Thymus (tissue), 14 donors: Measurements from ENCODE around the gene PRKAG3. TPM values are rescaled to one million over a fixed set of nuclear protein-coding genes. Genes with fewer than 3 reads are reported as not detected.
A peak's percentile ranks its signal among the peaks of the same experiment; 100 is the strongest.

ENCODE experiments used
- DNase-seq, 9 donors: peaks; one replicate each; pipeline ENCODE4 v3.0.0-alpha.2; 2013; ENCODE audit warnings: low spot score in 9 of 9, low read depth in 6 of 9, missing footprints in 1 of 9
- H3K27ac ChIP-seq, 2 donors: one replicate each; pipeline ENCODE4 v1.5.1; 2013; ENCODE audit warnings: control low read depth in 1 of 2, low read depth in 1 of 2, low read length in 1 of 2, mild to moderate bottlenecking in 1 of 2, moderate library complexity in 1 of 2
- H3K27me3 ChIP-seq, 2 donors: one replicate each; pipeline ENCODE4 v1.5.1; 2013; ENCODE audit warnings: low read length in 1 of 2; ENCODE audit not compliant: control insufficient read depth in 2 of 2, insufficient read depth in 1 of 2
- H3K36me3 ChIP-seq, 2 donors: one replicate each; pipeline ENCODE4 v1.5.1; 2013; ENCODE audit warnings: low read length in 1 of 2, mild to moderate bottlenecking in 1 of 2, moderate library complexity in 1 of 2; ENCODE audit not compliant: control insufficient read depth in 2 of 2, insufficient read depth in 2 of 2
- H3K4me1 ChIP-seq, 2 donors: one replicate each; pipeline ENCODE4 v1.5.1; 2013; ENCODE audit warnings: low read length in 2 of 2; ENCODE audit not compliant: control insufficient read depth in 2 of 2, insufficient read depth in 2 of 2
- H3K4me3 ChIP-seq, 2 donors: one replicate each; pipeline ENCODE4 v1.5.1; 2013; ENCODE audit warnings: low read length in 2 of 2, control low read depth in 1 of 2, mild to moderate bottlenecking in 1 of 2
- H3K9me3 ChIP-seq, 2 donors: one replicate each; pipeline ENCODE4 v1.5.1; 2013; ENCODE audit warnings: low read length in 1 of 2, mild to moderate bottlenecking in 1 of 2; ENCODE audit not compliant: control insufficient read depth in 2 of 2, insufficient read depth in 1 of 2
- WGBS: extraction: QIAGEN DNeasy Blood & Tissue Kit; methylation state at CpG from one replicate; pipeline ENCODE4 v1.1.7; 2013; 5-methylcytosine and 5-hydroxymethylcytosine counted together
- long read RNA-seq, 10 donors: transcript quantifications; one replicate each; lab custom pipeline, GENCODE V29; 2026
- polyA plus RNA-seq: library from polyadenylated mRNA; stranded (reverse); fragments of 200-250 nt; gene quantifications from one replicate; pipeline ENCODE4 v1.2.3, GENCODE V29; 2013
- total RNA-seq: library from RNA; stranded (reverse); fragments of 120-200 nt; gene quantifications from one replicate; pipeline ENCODE4 v1.2.4, GENCODE V29; 2013
- donor health status: healthy.

PRKAG3 gene
- total RNA-seq = not detected
- 0.07 TPM for polyA plus RNA-seq
- long read RNA-seq, donor 1 = 0 reads
- long read RNA-seq, donor 2 = 0 reads
- long read RNA-seq, donor 3 = 0 reads
- long read RNA-seq, donor 4 = 0 reads
- long read RNA-seq, donor 5 = 0 reads
- long read RNA-seq, donor 6 = 0 reads
- long read RNA-seq, donor 7 = 0 reads
- long read RNA-seq, donor 8 = 0 reads
- long read RNA-seq, donor 9 = 0 reads
- long read RNA-seq, donor 10 = 0 reads

DNA sequence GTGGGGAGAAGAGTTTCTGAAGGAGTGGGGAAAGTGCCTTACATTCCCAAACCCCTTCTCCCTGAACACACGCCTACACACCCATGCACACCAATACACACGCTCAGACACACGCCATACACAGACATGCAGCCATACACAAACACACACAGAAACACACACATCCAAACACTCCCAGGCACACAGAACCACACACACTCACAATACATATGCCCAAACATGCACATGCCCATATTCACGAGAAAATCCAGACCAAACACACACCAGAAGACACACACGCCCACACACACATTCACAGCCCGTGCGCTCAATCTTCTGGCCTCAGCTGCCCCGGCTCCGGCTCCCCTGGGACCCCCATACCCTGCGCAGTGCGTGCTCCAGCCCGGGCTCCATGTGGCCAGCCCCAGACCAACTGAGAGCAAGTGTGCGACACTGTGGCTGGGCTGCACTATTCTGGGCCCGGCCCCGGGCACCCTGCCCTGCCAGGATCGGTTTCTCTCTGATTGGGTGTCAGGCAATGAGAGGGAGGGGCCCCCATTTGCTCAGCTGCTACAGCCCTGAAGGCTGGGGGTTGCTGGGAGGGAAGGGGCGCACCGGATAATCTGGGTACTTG is at the start of gene PRKAG3:
Gene PRKAG3 (minus strand): TSS at position 426 of the 613 bp plus-strand sequence.
- 87% methylated on average over 18 of the region's 18 CpGs for WGBS
- DNase-seq = no peak
- peaks cover 0 to 26% of the 10 kb centered on the region in 2 donors for H3K27me3 ChIP-seq

DNA sequence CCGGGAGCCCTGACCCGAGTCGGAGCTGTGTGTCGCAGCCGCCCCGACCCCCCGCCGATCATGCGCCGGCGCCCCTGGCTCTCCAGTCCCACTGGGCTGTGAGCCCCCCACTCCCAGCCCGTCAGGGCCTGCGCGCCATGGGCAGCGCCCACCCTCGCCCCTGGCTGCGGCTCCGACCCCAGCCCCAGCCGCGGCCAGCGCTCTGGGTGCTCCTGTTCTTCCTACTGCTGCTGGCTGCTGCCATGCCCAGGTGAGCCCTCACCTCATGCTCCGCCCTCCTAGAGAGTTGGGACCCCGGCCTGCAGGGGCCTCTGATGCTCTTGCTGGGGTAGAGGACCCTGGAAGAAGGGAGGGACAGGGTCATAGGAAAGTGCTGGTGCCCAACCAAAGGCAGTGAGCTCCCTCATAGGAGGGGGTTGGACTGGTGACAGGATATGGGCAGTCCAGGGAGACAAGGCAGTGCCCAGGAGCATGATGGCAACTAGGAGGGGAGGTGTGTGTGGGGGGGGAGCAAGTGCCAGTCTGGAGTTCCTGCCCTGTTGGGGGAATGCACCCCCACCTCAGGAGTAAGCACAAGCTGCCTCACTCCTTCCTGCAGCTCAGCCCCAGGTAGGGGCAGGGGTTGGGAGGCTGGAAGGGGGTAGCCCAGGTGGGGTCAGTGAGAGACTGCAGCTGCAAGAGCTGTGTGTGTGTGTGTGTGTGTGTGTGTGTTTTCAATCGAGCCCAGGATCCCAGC is 49.4 kb upstream of the PRKAG3 start:
- Histone ChIP-seq H3K27ac (peak overlapping the region in 1 of 2 donors; percentile 15), H3K9me3 (peaks cover 0 to 10% of the 10 kb centered on the region in 2 donors), H3K4me1 (peaks cover 10 to 24% of the 10 kb centered on the region in 2 donors), H3K27me3 (peaks cover 60 to 98% of the 10 kb centered on the region in 2 donors), H3K4me3 (peak overlapping the region in 1 of 2 donors; percentile 40), H3K36me3 (no peaks in the 10 kb centered on the region)
- WGBS = 17% methylated on average over 24 of the region's 24 CpGs
- no peak for DNase-seq

More for the DNA sequence above, at the start of gene PRKAG3:
- Histone ChIP-seq H3K9me3 (no peaks in the 10 kb centered on the region), H3K27ac (no peak within 1 kb of the TSS), H3K36me3 (no peaks in the 10 kb centered on the region), H3K4me3 (no peak within 1 kb of the TSS), H3K4me1 (no peaks in the 10 kb centered on the region)

DNA sequence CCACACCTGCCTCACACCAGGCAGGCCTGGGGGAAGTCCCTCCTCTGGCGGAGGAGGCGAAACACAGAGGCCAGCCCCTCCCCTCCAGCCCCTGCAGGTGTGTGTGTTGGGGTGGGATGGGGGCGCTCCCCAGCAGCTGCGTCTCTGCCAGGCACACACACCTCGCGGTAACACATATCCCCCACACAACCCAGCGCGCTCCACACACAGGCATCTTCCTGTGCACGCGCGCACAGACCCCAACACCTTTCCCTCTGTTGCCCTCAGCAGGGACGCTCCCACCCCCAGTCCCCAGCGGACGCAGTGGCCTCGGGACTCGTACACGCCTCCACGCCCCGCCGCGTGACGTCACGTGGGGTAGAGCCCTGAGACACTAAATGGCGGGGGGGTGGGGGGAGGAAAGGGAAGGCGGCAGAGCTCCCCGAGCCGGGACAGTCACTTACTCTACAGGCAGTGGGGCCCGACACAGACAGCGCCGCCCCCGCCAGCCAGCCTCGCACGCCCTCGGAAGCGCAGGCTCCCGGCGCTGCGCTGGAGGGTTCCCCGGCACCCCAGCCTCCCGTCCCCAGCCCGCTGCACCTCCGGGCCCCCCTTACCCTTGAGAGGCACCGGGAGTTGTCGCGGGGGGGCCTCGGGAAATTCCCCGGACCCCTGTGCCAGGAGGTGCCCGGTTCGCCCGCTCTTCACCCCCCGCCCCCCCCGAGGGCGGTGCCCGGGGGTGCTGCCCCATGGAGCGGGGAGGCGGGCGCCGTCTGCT is 48.7 kb upstream of the PRKAG3 start, which contains the start of gene WNT10A:
Gene WNT10A (plus strand): TSS at position 751 of the 757 bp plus-strand sequence. CDS start 144 bp downstream, outside the sequence.
- peak in 8 of 9 donors; percentile 30 to 82 (median 60) for DNase-seq
- peak within 1 kb of the TSS in 1 of 2 donors; percentile 15 for H3K27ac ChIP-seq

DNA sequence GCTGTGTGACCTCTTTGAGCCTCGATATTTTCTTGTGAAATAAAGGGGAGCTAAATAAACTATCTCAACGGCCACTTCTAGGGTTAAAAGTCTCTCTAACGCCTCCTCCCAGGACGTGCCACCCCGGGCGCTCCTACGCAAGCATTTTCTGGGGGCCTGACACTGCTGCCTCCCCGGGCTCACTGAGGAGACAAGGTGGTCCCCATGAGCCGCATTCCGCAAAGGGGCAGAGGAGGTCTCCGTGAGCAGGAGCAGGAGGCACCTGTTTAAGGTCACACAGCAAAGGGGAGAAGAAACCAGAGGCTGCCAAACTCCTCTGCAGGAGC is 48.1 kb upstream of the PRKAG3 start:
- WGBS = 8% methylated on average over 11 of the region's 11 CpGs
- H3K4me3 ChIP-seq = peak overlapping the region; percentile 18 to 40
- H3K27ac ChIP-seq = no peak overlapping the region
- no peaks in the 10 kb centered on the region for H3K36me3 ChIP-seq
- no peak for DNase-seq
- H3K4me1 ChIP-seq = peaks cover 10 to 24% of the 10 kb centered on the region in 2 donors
- H3K27me3 ChIP-seq = peaks cover 59 to 97% of the 10 kb centered on the region in 2 donors
- peaks cover 0 to 5% of the 10 kb centered on the region in 2 donors for H3K9me3 ChIP-seq

More for the DNA sequence above, 48.7 kb upstream of the PRKAG3 start, which contains the start of gene WNT10A:
- Histone ChIP-seq H3K4me1 (peaks cover 10 to 24% of the 10 kb centered on the region in 2 donors), H3K27me3 (peaks cover 61 to 98% of the 10 kb centered on the region in 2 donors), H3K36me3 (no peaks in the 10 kb centered on the region), H3K4me3 (peak within 1 kb of the TSS; percentile 18 to 40), H3K9me3 (peaks cover 0 to 7% of the 10 kb centered on the region in 2 donors)
- WGBS = 2% methylated on average over 57 of the region's 58 CpGs

DNA sequence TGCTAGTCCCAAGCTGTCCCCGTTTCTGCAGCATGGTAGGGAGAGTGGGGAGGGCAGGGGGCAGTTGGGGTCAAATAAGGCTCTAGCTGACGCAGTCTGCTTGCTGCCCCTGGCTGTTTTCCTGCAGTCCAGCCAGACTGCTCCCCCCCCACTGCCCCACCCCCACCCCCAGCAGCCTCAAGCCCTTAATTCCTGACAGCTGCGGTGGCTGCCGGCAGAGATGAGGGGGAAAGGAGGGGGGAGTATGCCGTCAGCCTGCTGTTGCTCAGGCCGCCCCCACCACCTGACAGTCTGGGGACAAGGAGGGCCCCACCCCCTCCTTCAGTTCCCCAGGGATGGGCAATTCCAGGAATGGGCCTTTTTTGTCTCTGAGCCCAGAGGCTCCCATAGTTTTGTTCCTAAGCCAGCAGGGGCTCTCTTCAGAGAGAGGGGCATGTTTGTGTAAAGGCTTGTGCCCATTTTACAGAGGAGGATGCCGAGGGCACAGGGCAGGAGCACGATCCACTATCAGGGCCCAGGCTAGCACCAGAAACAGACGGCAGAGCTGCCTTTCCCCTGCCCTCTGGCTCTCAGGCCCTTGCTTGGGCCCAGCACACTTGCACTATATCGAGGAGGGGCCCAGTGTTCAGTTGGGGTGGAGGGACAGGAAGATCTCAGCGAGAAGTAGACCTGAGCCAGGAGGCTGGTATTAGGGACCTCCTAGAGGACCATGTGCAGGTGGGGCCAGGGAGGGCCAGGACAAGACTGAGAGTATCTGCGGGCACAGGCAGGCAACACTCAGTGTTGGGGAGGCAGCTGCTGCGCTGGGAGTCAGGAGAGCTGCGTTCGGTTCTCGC is 47.5 kb upstream of the PRKAG3 start:
- Histone ChIP-seq H3K36me3 (no peaks in the 10 kb centered on the region), H3K27me3 (peaks cover 59 to 97% of the 10 kb centered on the region in 2 donors), H3K4me1 (peaks cover 10 to 24% of the 10 kb centered on the region in 2 donors), H3K9me3 (peaks cover 0 to 5% of the 10 kb centered on the region in 2 donors), H3K4me3 (no peak overlapping the region), H3K27ac (no peak overlapping the region)
- DNase-seq = no peak
- WGBS = 24% methylated on average over 16 of the region's 16 CpGs

DNA sequence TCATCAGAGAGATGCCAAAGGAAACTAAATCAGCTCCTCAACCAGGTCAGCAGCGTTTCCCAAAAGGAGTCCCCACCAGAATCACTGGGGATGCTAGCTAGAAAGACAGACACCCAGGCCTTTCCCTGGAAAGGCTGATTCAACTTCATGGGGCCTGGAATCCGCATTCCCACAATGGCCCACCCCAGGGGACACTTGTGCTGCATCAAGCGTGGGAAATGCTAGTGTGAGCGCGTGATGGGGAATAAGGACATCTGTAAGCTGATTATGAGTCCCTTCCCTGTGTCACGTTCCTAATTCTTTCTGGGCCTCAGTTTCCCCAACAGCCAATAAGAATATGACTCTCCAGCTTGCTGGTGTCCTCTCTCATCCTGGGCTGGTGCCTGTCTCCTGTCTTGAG is 46.9 kb upstream of the PRKAG3 start:
- Histone ChIP-seq H3K4me1 (peaks cover 10 to 24% of the 10 kb centered on the region in 2 donors), H3K27ac (no peak overlapping the region), H3K4me3 (no peak overlapping the region), H3K9me3 (peaks cover 0 to 5% of the 10 kb centered on the region in 2 donors), H3K36me3 (no peaks in the 10 kb centered on the region), H3K27me3 (peaks cover 60 to 98% of the 10 kb centered on the region in 2 donors)
- no peak for DNase-seq
- 68% methylated on average over 6 of the region's 6 CpGs for WGBS

DNA sequence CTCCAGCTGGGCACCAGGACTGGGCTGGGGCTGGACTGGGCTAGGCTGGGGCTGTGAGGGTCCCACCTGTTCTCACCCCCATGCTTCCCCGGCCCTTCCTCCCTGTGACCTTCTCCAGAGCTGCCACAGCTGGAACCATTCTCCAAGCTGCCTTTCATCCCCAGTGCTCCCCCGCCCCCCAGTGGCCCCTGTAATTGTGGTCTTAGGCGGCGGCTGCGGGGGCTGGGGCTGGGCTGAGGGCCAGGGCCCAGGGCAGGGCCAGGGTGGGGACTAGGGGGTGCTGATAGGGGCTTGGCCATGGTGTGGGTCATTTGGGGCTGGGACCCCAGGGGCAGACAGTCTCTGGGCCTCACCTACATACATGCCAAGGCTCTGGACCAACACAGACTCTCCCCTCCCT is 46.3 kb upstream of the PRKAG3 start:
- H3K27ac ChIP-seq = no peak overlapping the region
- H3K9me3 ChIP-seq = peaks cover 0 to 5% of the 10 kb centered on the region in 2 donors
- H3K4me1 ChIP-seq = peaks cover 10 to 24% of the 10 kb centered on the region in 2 donors
- peaks cover 61 to 98% of the 10 kb centered on the region in 2 donors for H3K27me3 ChIP-seq
- 78% methylated on average over 5 of the region's 5 CpGs for WGBS
- H3K36me3 ChIP-seq = no peaks in the 10 kb centered on the region
- H3K4me3 ChIP-seq = no peak overlapping the region
- DNase-seq = no peak

DNA sequence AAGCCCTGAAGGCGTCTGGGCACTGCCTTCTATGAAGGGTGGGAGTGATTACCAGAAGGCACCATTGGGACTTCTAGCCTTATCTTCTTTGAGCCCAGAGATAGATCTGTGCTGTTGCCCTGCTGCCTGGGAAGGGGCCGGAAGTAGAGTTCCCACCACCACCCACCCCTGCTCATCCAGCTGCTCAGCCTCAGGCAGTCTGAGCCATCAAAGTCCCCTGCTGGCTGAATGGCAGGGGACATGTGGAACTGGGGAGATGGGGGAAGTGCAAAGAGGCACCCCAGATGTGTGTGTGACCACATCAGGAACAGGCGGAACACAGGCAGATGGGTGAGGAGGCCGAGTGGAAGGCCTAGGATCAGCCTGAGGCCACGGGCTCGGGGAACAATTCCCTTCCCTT is 45.7 kb upstream of the PRKAG3 start:
- H3K9me3 ChIP-seq = peaks cover 0 to 5% of the 10 kb centered on the region in 2 donors
- H3K27ac ChIP-seq = no peak overlapping the region
- H3K27me3 ChIP-seq = peaks cover 61 to 98% of the 10 kb centered on the region in 2 donors
- no peaks in the 10 kb centered on the region for H3K36me3 ChIP-seq
- H3K4me3 ChIP-seq = no peak overlapping the region
- WGBS = 74% methylated on average over 6 of the region's 6 CpGs
- no peak for DNase-seq
- peaks cover 10 to 24% of the 10 kb centered on the region in 2 donors for H3K4me1 ChIP-seq
